Activated CD4-positive, alpha-beta memory T cell treated with anti-CD3 and anti-CD28 coated beads for 36 hours (primary cell): ENCODE data around the gene ELOVL5. TPM values are rescaled to one million over a fixed set of nuclear protein-coding genes. Genes with fewer than 3 reads are reported as not detected.
A peak's percentile ranks its signal among the peaks of the same experiment; 100 is the strongest.
"Not testable (repeated sequence)": the region's sequence is repeated elsewhere in the genome, so short reads cannot be mapped to it uniquely, and the experiment has no call there.

Source experiments
- CTCF ChIA-PET: fragments of 350-600 bp; sonication (Branson Sonifier 250); formaldehyde crosslinking; loops from one replicate; lab custom pipeline; 2021; ENCODE audit warnings: antibody characterized with exemption, inconsistent platforms; lab: Charles Lee
- POLR2A ChIA-PET: fragments of 350-600 bp; sonication (Branson Sonifier 250); formaldehyde crosslinking; loops from one replicate; lab custom pipeline; 2021; ENCODE audit warnings: antibody characterized with exemption; lab: Charles Lee
- DNase-seq: peaks from one replicate; pipeline ENCODE4 v3.0.0-alpha.2; 2020
- H3K27ac Mint-ChIP-seq: one replicate; pipeline ENCODE4 v1.8.0; 2021; ENCODE audit warnings: mixed read lengths
- H3K27me3 Mint-ChIP-seq: one replicate; pipeline ENCODE4 v1.8.0; 2021; ENCODE audit warnings: mixed read lengths
- H3K36me3 Mint-ChIP-seq: one replicate; pipeline ENCODE4 v1.8.0; 2021; ENCODE audit warnings: mixed read lengths
- H3K4me1 Mint-ChIP-seq: one replicate; pipeline ENCODE4 v1.8.0; 2021; ENCODE audit warnings: low read depth, mixed read lengths
- H3K4me3 Mint-ChIP-seq: one replicate; pipeline ENCODE4 v1.8.0; 2021; ENCODE audit warnings: mild to moderate bottlenecking, mixed read lengths
- H3K9me3 Mint-ChIP-seq: one replicate; pipeline ENCODE4 v1.8.0; 2021; ENCODE audit warnings: mixed read lengths
- intact Hi-C: fragments of 100-400 bp; cut with micrococcal nuclease; formaldehyde crosslinking; loops from one replicate; pipeline ENCODE4 v1.15.1; 2023
- total RNA-seq, 2 experiments: library from RNA; stranded (reverse); gene quantifications; one replicate each; pipeline ENCODE4 v1.2.3, GENCODE V29; 2021

The ELOVL5 gene
- total RNA-seq, 2 experiments from 2014 or later: 112 to 121 TPM

DNA sequence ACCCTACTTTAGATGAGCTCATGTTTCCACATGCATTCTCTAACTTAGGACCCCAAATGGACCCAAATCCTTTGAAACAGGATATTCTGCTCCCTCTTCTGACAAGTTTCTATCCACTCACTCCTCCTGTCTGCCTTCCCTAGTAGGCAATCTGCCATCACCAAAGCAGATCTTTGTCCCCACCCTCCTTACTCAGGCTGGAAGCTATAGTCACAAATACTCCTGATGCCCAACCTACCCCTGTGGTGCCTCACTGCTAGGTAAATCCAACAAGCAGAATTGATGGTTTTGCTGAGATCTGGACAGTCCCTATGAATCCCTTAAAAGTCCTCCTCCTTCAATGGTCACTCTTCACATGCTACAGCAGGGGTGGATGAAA, 21.7 kb downstream of the ELOVL5 start:
- Mint-ChIP-seq H3K9me3 (peaks cover 3% of the 10 kb centered on the region), H3K36me3 (peaks cover 16% of the 10 kb centered on the region), H3K4me1 (peaks cover 77% of the 10 kb centered on the region), H3K27ac (peak overlapping the region; percentile 76), H3K4me3 (no peak overlapping the region), H3K27me3 (no peaks in the 10 kb centered on the region)
- CTCF ChIA-PET: interaction anchor here (1.0 kb wide), 1 partner anchor 42 kb away, joined by 3 read pairs; no protein-coding TSS in a partner anchor
- POLR2A ChIA-PET: interaction anchor here (0.7 to 1.3 kb wide), 2 partner anchors 18 to 20 kb away, joined by 3 read pairs; no protein-coding TSS in a partner anchor
- no peak for DNase-seq
- intact Hi-C loops: no loop called here

DNA sequence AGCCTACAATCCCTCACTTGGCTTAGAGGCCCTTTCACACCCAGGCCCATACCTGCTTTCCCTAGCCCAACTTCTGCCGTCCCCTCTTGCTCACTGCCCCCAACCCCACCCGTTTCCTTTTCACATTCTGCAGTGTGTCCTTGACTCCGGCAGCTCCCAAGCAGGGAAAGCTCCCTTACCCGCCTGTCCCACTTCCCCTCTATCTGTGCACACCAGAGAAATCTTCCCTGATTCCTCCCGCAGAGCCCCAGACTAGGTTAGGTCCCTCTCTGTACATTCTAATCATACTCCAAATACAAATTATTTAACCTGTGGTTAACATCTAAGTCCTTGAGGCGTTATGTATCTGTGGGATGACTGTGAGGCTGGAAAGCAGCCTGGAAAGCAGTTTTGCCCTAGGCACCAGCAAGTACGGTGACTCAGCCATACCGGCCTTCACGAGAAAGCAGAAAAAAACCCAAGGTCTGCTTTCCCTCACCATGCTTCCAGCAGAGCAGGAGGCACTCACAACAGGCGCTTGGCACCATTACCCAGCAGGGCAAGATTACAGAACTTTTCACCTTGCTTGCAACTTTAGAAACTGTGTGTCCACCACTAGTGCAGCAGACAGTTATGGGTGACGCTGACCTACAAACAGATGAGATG, 22.3 kb downstream of the ELOVL5 start:
- H3K36me3 Mint-ChIP-seq: peaks cover 12% of the 10 kb centered on the region
- peak overlapping the region; percentile 76 for H3K27ac Mint-ChIP-seq
- no peaks in the 10 kb centered on the region for H3K9me3 Mint-ChIP-seq
- peaks cover 76% of the 10 kb centered on the region for H3K4me1 Mint-ChIP-seq
- no peaks in the 10 kb centered on the region for H3K27me3 Mint-ChIP-seq
- peak; percentile 56 for DNase-seq
- POLR2A ChIA-PET: interaction anchor here (0.7 kb wide), 1 partner anchor 19 kb away, joined by 3 read pairs; no protein-coding TSS in a partner anchor
- intact Hi-C loops: no loop called here
- H3K4me3 Mint-ChIP-seq: no peak overlapping the region
- CTCF ChIA-PET: interaction anchor here (1.0 kb wide), 1 partner anchor 42 kb away, joined by 3 read pairs; no protein-coding TSS in a partner anchor

DNA sequence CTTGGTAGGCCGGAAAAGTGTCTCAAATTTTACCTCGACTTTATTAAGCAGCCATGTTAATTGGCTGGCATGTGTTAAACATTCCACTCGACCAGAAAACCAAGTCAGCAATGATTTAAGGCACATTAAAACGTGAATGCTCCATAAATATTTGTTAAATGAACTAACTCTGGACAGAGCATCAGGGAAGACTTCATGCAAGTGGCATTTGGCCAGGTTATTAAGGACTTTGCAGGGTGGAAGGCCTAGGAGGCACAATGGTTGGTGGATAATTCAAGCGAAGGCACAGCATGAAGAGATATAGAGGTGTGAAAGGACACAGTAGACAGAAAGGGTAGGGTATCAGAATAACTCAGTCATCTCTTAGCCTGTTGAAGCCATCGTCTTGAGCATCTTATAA, 23.0 kb downstream of the ELOVL5 start:
- intact Hi-C loops: no loop called here
- POLR2A ChIA-PET: no interaction called here
- no peaks in the 10 kb centered on the region for H3K27me3 Mint-ChIP-seq
- H3K4me3 Mint-ChIP-seq: no peak overlapping the region
- no peak for DNase-seq
- no peak overlapping the region for H3K27ac Mint-ChIP-seq
- peaks cover 73% of the 10 kb centered on the region for H3K4me1 Mint-ChIP-seq
- no peaks in the 10 kb centered on the region for H3K9me3 Mint-ChIP-seq
- CTCF ChIA-PET: interaction anchor here (1.0 kb wide), 1 partner anchor 41 kb away, joined by 3 read pairs; no protein-coding TSS in a partner anchor
- peaks cover 10% of the 10 kb centered on the region for H3K36me3 Mint-ChIP-seq

DNA sequence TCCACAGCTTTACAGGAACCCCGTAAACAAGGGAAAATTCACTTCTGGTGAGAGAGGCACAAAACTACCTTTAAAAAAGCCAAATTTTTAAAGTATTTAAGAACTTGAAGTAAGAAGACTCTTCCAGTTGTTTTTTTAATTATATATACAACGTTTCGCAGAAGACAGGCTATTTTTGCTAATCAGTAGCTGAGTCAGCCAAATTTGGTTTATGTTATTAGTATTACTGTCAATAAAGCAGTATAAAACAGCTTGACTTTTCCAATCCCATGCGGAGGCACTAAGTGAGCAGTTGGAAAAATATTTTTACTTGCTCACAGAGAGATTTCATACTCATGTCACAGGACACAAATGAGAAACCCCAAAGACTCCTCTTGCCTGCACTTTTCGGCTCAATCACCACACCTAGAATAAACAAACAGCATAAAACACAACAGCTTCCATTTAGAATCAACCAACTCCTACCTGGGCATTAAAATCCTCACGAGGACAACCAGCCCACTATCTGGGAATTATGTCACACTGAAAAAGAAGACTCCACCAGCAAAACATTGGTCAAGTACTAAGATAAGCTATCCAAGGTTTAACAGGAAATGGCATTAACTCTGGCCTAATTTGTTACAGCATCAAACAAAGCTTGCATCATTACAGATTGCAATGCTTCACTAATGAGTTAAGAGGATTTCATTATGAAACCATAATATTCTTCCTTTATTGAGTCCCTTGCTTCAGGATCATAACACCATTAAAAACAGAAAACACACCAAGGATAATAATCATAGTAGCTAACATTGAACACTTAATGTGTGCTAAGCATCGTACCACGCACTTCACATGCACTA, 26.3 kb downstream of the ELOVL5 start:
- Mint-ChIP-seq H3K9me3 (no peaks in the 10 kb centered on the region), H3K36me3 (peaks cover 13% of the 10 kb centered on the region), H3K4me3 (no peak overlapping the region), H3K4me1 (peaks cover 65% of the 10 kb centered on the region), H3K27me3 (no peaks in the 10 kb centered on the region), H3K27ac (peak overlapping the region; percentile 60)
- ChIA-PET CTCF (interaction anchor here (0.6 to 1.2 kb wide), 5 partner anchors 10 to 89 kb away, joined by 3 to 4 read pairs (median 3); no protein-coding TSS in a partner anchor), POLR2A (interaction anchor here (1.0 to 2.3 kb wide), 6 partner anchors 9 to 21 kb away, joined by 3 to 12 read pairs (median 4); no protein-coding TSS in a partner anchor)
- no peak for DNase-seq
- intact Hi-C loops: loop anchor here (1.0 kb wide), 4 partner anchors 13 to 37 kb away; no protein-coding TSS in a partner anchor

DNA sequence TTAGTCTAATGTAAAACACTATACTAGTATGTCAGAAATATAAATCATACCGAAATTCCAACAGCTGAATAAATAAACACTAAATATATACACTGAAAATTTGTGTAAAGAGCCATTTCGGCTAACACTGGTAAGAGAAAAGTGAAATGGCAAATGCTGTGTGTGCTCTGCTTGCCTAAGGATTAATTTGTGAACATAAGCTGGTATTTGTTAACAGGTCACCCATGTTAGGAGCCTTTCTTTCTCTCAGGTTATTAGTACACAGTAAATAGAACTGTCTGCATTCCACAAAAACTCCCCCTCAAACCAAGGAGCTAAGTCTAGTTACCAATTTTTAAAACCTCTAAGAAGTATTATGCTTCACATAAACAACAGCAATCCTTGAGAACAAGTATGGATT, 27.0 kb downstream of the ELOVL5 start:
- ChIA-PET POLR2A (interaction anchor here (1.1 to 2.3 kb wide), 3 partner anchors 10 to 21 kb away, joined by 3 to 10 read pairs (median 4); no protein-coding TSS in a partner anchor), CTCF (interaction anchor here (1.2 kb wide), 1 partner anchor 90 kb away, joined by 3 read pairs; no protein-coding TSS in a partner anchor)
- Mint-ChIP-seq H3K27me3 (no peaks in the 10 kb centered on the region), H3K36me3 (peaks cover 8% of the 10 kb centered on the region), H3K27ac (no peak overlapping the region), H3K4me3 (no peak overlapping the region), H3K4me1 (peaks cover 64% of the 10 kb centered on the region), H3K9me3 (no peaks in the 10 kb centered on the region)
- no peak for DNase-seq
- intact Hi-C loops: no loop called here

DNA sequence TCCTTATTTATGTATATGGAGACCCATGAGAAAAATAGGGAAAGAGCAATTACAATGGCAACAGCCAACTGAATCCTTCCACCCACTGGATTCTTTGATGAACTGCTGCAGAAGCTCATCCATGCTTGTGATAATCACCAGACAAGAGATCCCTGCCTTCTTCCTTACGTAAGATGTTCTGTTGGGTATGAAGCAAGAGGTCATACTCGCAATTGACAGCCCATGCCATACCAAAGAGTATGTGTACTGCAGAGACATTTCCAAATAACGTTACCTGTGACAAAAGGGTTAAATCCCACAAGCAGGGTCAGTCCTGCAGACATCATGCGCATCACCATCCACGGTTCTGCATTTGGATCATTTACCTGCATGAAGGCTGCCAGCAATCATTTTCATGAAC, 27.8 kb downstream of the ELOVL5 start:
- intact Hi-C loops: no loop called here
- CTCF ChIA-PET: no interaction called here
- H3K27ac Mint-ChIP-seq: no peak overlapping the region

DNA sequence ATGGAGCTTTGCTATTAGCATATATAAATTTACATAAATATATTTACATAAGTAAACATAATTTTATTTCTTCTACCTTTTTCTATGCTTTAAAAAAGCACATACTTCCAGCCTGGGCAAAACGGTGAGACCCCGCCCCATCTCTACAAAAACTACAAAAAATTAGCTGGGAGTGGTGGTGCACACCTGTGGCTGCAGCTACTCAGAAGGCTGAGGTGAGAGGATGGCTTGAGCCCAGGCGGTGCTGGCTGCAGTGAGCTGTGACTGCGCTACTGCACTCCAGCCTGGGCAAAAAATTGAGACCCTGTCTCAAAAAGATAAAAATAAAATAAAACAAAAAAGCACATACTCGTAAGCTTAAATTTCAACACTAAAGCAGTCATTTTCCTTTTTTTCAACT, 30.3 kb downstream of the ELOVL5 start:
- Mint-ChIP-seq H3K4me1 (peaks cover 71% of the 10 kb centered on the region), H3K36me3 (peaks cover 11% of the 10 kb centered on the region)

More for the DNA sequence above, 27.8 kb downstream of the ELOVL5 start:
- Mint-ChIP-seq H3K4me1 (peaks cover 64% of the 10 kb centered on the region), H3K4me3 (no peak overlapping the region), H3K9me3 (no peaks in the 10 kb centered on the region), H3K36me3 (peaks cover 8% of the 10 kb centered on the region), H3K27me3 (no peaks in the 10 kb centered on the region)
- POLR2A ChIA-PET: interaction anchor here (1.3 kb wide), 1 partner anchor 19 kb away, joined by 3 read pairs; no protein-coding TSS in a partner anchor
- no peak for DNase-seq

DNA sequence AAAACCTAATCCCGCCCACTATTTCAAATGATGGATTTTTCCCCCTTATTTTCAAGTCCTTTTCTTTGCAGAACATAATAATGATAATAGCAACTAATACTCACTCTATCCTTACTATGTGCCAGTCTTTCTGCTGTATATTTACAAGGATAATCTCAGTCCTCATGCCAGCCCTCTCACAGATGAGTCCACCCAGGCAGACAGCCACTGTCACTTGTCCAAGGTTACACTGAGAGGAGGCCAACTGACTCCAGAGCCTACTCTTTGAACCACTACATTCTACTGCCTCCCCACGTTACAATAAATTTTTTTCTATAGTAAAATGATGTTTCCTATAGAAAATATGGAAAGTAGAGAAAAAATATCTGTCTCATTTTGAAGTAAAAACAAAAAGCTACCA, 30.9 kb downstream of the ELOVL5 start:
- POLR2A ChIA-PET: no interaction called here
- CTCF ChIA-PET: interaction anchor here (0.5 to 1.0 kb wide), 2 partner anchors 9 to 129 kb away, joined by 3 read pairs; no protein-coding TSS in a partner anchor
- intact Hi-C loops: no loop called here
- H3K27me3 Mint-ChIP-seq: no peaks in the 10 kb centered on the region
- peaks cover 11% of the 10 kb centered on the region for H3K36me3 Mint-ChIP-seq
- DNase-seq: no peak
- no peaks in the 10 kb centered on the region for H3K9me3 Mint-ChIP-seq
- peaks cover 71% of the 10 kb centered on the region for H3K4me1 Mint-ChIP-seq
- no peak overlapping the region for H3K4me3 Mint-ChIP-seq
- no peak overlapping the region for H3K27ac Mint-ChIP-seq

More for the DNA sequence above, 30.3 kb downstream of the ELOVL5 start:
- H3K9me3 Mint-ChIP-seq: no peaks in the 10 kb centered on the region
- no peaks in the 10 kb centered on the region for H3K27me3 Mint-ChIP-seq
- ChIA-PET CTCF (interaction anchor here (0.5 to 1.0 kb wide), 2 partner anchors 10 to 128 kb away, joined by 3 read pairs; no protein-coding TSS in a partner anchor), POLR2A (interaction anchor here (1.3 kb wide), 1 partner anchor 29 kb away, joined by 3 read pairs; no protein-coding TSS in a partner anchor)
- no peak for DNase-seq
- intact Hi-C loops: no loop called here
- H3K4me3 Mint-ChIP-seq: no peak overlapping the region
- no peak overlapping the region for H3K27ac Mint-ChIP-seq

DNA sequence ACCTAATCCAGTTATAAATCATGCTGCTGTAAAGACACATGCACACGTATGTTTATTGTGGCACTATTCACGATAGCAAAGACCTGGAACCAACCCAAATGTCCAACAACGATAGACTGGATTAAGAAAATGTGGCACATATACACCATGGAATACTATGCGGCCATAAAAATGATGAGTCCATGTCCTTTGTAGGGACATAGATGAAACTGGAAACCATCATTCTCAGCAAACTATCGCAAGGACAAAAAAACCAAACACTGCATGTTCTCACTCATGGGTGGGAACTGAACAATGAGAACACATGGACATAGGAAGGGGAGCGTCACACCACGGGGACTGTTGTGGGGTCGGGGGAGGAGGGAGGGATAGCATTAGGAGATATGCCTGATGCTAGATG, 31.5 kb downstream of the ELOVL5 start:
- H3K27me3 Mint-ChIP-seq: not testable (repeated sequence)
- POLR2A ChIA-PET: interaction anchor here (0.8 kb wide), 1 partner anchor 30 kb away, joined by 3 read pairs; no protein-coding TSS in a partner anchor

DNA sequence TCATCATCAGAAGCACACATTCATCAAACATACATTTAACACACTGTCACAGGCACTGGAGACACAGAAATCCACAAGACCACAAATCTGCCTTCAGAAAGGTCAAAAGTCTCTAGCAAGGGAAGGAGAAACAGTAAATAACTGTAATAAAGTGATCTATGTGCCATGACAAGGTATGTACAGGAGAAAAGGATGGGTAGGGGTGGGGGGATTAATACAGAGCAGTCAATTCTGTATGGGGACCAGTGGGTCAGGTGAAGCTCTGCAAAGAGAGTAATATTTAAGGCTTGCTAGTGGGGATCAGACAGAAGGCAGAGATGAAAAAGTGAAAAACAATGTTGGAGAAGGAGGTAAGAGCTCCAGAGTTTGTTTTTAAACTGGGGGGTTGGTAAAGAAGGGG, 32.6 kb downstream of the ELOVL5 start:
- CTCF ChIA-PET: no interaction called here
- no peak for DNase-seq
- intact Hi-C loops: no loop called here
- Mint-ChIP-seq H3K27ac (peak overlapping the region; percentile 35), H3K36me3 (peaks cover 11% of the 10 kb centered on the region), H3K27me3 (no peaks in the 10 kb centered on the region), H3K9me3 (no peaks in the 10 kb centered on the region), H3K4me3 (no peak overlapping the region), H3K4me1 (peaks cover 72% of the 10 kb centered on the region)
- POLR2A ChIA-PET: interaction anchor here (1.4 kb wide), 1 partner anchor 13 kb away, joined by 3 read pairs; no protein-coding TSS in a partner anchor

More for the DNA sequence above, 31.5 kb downstream of the ELOVL5 start:
- peaks cover 11% of the 10 kb centered on the region for H3K36me3 Mint-ChIP-seq
- DNase-seq, H3K4me3 Mint-ChIP-seq, H3K27ac Mint-ChIP-seq, H3K9me3 Mint-ChIP-seq, intact Hi-C loops: not testable (repeated sequence)
- CTCF ChIA-PET: interaction anchor here (0.9 kb wide), 1 partner anchor 146 kb away, joined by 4 read pairs; no protein-coding TSS in a partner anchor
- peaks cover 71% of the 10 kb centered on the region for H3K4me1 Mint-ChIP-seq

DNA sequence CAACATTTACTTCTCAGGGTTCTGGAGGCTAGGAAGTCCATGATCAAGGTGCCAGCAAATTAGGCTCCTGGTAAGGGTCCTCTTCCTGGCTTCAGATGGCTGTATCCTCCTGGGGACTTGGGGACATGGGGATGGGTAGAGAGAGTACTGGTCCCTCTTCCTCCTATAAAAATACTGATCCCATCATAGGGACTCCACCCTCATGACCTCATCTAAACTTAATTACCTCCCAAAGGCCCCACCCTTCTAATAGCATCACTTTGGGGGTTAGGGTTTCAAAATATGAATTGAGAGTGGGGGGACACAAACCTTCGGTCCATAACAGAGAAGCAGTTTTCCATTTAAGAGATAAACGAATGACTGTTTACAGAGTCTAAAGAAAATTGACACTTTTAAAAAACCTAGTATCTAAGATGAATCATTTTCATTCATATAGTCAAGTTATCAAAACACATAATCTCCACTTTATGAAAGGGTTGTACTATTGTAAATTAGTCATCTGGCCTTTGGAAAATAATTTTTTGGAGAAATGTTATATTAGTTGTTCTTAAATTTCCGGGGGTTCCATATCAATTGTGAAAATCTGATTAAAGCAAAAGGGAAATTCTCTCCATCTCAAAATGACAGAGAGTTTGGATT, 33.5 kb downstream of the ELOVL5 start:
- H3K4me1 Mint-ChIP-seq: peaks cover 75% of the 10 kb centered on the region
- CTCF ChIA-PET: no interaction called here
- no peaks in the 10 kb centered on the region for H3K27me3 Mint-ChIP-seq
- intact Hi-C loops: no loop called here
- no peak overlapping the region for H3K4me3 Mint-ChIP-seq
- DNase-seq: no peak
- peaks cover 4% of the 10 kb centered on the region for H3K36me3 Mint-ChIP-seq
- peak overlapping the region; percentile 56 for H3K27ac Mint-ChIP-seq
- H3K9me3 Mint-ChIP-seq: no peaks in the 10 kb centered on the region
- POLR2A ChIA-PET: interaction anchor here (1.2 to 1.4 kb wide), 3 partner anchors 12 to 33 kb away, joined by 3 to 4 read pairs (median 3); no protein-coding TSS in a partner anchor
